ENCODE measurements around the gene PDAP1. TPM values are rescaled to one million over a fixed set of nuclear protein-coding genes. Genes with fewer than 3 reads are reported as not detected.

The PDAP1 gene
- total and polyA plus RNA-seq, 2 of the 8 experiments (the other 6 are each of a cell fraction or from before 2014, with no cell fraction given) = 26.6 to 169 TPM

DNA sequence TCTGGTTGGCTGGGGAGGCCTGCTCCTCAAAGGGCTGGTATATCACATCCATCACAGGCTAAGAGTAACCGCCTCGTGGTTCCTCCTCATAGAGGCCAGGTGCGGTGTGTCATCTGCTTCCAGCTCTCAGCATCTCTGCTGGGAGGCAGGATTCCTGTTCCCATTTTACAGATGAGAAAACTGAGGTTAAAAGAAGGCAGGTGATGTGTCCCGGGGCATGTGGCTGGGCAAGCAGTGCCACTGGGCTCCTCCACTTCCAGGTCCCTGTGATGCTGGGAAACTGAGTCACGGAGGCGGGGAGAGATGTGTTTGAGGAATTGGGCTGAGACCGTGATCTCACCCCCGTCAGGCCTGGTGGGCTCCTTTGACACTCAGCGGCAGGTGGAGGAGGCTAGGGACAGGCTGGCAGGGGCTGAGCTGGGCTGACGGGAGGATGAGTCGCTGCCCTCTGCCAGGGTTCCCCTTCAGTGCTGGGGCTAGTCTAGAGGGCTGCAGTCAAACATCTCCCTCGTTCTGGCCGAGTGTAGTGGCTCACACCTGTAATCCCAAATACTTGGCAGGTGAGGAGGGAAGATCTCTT, 24.5 kb downstream of the PDAP1 start (continued):
- TF ChIP-seq, protein P1, sequence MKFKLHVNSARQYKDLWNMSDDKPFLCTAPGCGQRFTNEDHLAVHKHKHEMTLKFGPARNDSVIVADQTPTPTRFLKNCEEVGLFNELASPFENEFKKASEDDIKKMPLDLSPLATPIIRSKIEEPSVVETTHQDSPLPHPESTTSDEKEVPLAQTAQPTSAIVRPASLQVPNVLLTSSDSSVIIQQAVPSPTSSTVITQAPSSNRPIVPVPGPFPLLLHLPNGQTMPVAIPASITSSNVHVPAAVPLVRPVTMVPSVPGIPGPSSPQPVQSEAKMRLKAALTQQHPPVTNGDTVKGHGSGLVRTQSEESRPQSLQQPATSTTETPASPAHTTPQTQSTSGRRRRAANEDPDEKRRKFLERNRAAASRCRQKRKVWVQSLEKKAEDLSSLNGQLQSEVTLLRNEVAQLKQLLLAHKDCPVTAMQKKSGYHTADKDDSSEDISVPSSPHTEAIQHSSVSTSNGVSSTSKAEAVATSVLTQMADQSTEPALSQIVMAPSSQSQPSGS (IDR thresholded peaks at IDR 0.05; ENCODE audit: low read length) = no peak
- no peak for TF ChIP-seq ASH2L (IDR thresholded peaks at IDR 0.05; ENCODE audit: low read length)
